SH-SY5Y (cell line): ENCODE data around the gene STIP1.

Experiments
- GATA2 ChIP-seq: IDR thresholded peaks from 2 replicates; pipeline ENCODE4 v1.6.1; 2011; ENCODE audit warnings: mild to moderate bottlenecking, low read depth, low read length
- GATA3 ChIP-seq: IDR thresholded peaks from 2 replicates; pipeline ENCODE4 v1.6.1; 2011; ENCODE audit warnings: low read depth, mild to moderate bottlenecking, low read length, moderate library complexity

DNA sequence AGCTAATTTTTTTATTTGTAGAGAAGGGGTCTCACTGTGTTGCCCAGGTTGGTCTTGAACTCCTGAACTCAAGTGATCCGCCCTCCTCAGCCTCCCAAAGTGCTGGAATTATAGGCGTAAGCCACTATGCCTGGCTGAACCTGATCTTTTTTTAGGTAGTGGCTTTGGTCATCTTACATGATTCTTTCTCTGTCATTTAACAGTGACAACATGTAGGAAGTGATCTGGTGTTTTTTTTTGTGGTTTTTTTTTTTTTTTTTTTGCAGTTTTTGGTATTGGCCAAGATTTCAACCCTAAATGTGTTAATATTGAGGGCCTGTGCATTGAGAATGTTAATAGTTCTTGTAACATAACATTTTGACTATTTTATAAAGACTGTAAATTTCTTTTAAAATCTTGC lies 12.5 kb downstream of the STIP1 start:
- TF ChIP-seq GATA2 (no peak), GATA3 (no peak)
